Measurements from ENCODE around the gene TAGLN3.

DNA sequence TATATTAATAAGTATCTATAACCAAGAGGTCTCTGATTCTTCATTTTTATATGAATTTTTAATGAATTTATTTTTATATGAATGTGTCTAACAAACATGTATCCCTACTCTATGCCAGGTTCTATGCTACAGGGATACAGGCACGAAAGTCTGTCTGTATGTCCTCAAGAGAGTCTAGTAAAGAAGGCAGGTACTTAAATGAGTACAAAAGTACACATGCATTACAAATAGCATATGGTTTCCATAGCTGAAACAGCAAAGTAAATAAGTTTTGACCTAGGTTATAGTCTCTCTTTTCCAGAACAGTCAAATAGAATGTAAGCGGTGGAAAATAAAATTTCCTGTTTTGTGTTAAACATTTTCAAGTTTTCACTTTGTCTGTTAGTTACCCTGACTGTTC, 33.2 kb upstream of the TAGLN3 start:
- TF ChIP-seq CTCF (IDR thresholded peaks at IDR 0.05) (no peak), POLR2A (IDR thresholded peaks at IDR 0.05) (no peak)

All from ovary (tissue), 3 donors.